T-helper 1 cell treated with Interleukin-12 subunit alpha and Interleukin-12 subunit beta and Interleukin-4 antibody, amounts not matched to agents 30 ng/mL and 1 ng/mL, for 36 hours (primary cell): ENCODE data around the gene VSTM4. TPM values are rescaled to one million over a fixed set of nuclear protein-coding genes. Genes with fewer than 3 reads are reported as not detected.

Experiments used
- intact Hi-C: fragments of 100-400 bp; cut with micrococcal nuclease; formaldehyde crosslinking; loops from one replicate; pipeline ENCODE4 v1.15.1; 2024
- total RNA-seq: library from RNA; stranded (reverse); gene quantifications from 2 replicates; pipeline ENCODE4 v1.2.3, GENCODE V29; 2022

The VSTM4 gene
- total RNA-seq, 1 donor from 2014 or later, result 0.10 TPM

- intact Hi-C loops, result no loop called here
Measured at GRCh38 chr10:49072166-49072885, 43.0 kb downstream of the VSTM4 start.

DNA sequence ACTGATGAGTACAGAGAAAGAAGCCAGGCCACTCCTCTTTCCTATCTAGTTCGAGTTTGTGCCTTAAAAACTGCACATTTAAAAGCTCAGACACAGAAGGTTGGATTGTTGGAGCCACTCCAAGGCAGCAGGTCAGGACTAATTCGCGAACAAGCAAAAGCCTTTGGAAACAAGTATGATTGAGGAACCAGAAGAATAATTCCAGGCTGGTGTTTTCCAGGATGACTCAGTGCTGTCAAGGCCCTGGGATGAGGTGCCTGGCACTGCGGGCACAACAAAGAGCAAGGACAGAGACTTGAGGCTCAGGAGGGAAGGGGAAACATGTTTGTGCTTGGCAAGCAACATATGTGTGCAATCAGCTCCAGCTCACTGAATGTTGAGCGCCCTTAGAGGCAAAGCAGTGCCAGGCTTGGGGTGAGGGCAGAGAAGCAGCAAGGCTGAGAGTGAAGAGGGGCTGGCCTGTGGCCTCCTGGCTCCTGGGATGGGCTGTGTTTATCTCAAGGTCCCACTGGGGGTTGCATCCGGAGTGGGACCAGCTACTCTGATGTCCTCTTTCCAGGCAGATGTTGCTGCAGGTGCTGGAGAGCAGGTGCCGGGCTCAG lies 44.1 kb downstream of the VSTM4 start:
- intact Hi-C loops, result no loop called here

DNA sequence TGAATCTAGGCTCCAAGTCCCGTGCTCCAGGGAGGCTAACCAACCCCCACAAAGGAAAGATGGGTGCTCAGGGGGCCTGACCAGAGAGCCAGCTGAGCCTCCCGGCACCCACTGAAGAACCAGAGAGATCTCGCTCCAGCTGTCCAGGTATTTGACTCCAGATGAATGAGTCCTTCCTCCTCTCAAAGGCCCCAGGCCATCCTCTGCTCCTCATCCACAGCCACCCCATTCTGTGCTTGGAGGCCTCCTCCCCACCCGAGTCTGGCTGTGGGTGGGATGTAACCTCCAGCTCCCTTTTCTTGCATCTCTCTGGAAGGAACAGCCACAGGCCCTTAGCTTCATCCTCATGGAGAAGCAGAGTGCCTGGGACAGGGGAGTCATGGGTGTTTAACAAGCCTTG lies 44.6 kb downstream of the VSTM4 start:
- intact Hi-C loops, result no loop called here

DNA sequence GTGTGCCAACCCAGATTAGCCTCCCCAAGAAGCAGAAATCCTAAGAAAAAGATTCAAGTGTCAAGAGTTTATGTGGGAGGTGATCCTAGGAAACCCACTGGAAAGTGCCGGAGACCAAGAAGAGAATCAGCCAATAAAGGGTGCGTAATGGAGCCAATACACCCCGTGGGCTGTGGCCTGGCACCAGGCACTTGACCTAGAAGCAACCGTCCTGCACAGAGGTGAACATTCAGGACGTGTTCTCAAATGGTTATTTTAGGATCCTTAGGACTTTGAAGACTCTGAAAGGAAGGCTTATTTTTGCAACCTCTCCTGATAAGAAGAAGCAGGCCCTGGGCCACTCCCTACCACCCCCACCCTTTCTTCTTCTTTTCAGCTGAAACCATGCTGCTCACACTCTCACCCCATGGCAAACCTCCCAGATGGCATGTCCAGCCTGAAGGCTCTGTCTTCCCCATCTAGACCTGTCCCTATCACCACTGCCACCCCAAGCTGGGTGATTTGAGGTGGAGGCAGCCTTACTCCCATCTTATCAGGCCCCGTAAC lies 46.6 kb downstream of the VSTM4 start:
- intact Hi-C loops, result no loop called here

- intact Hi-C loops, result no loop called here
Measured at GRCh38 chr10:49068209-49068608, 47.1 kb downstream of the VSTM4 start.

GRCh38 chr10:49066944-49067730 lies 48.2 kb downstream of the VSTM4 start:
- intact Hi-C loops, result no loop called here

GRCh38 chr10:49062229-49062628 lies 53.1 kb downstream of the VSTM4 start:
- intact Hi-C loops, result no loop called here

DNA sequence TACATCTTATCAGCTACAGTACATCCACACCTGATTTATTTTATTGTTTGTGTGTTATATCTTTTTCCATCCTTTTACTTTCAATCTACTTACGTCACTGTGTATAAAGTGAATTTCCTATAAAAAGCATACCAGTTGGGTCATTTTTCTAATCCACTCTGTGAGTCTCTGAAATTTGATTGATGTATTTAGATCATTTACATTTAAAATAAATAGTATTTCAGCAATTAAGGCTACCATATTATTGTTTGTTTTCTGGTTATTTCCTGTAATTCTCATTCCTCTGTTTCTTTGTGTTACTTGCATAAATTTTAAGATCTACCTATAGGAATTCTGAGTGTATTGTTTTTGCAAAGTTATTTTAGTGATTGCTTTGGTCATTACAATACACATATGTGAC lies 53.7 kb downstream of the VSTM4 start:
- intact Hi-C loops, result no loop called here

DNA sequence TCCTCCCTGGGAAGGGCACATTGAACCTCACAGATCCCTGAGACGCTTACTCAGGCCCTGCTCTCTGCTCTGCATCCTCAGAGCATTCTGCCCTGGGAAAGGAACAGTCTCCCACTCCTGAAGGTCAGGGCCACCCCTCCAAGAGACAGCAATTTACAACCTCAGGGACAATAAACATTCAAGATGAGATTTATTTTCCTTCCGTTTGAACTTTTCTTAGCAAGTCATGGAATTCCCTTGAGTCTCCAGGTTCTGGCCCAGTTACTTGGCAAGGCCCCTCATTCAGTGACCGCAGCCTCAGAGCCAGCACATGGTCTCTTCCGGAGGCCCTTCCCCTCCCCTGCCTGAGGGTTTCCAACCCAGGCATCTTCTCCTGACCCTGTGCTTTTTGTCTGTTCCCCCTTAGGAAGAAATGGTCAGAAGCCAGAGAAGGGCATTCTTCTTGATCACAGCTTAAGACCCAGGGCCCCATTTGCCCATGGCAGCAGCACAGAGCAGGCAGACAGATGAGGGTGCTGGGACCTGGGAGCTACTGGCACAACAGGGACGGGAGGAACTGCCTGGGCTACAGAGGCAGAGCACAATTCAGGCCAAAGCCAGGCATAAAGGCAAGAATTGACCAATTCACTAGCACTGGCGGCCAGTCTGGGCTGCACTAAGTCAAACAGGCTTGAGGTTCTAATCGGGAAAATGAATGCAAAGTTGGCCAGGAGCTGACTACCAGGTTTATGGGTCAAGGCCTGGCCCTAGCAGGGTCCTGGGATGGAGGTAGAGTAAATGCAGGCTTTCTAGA lies 56.7 kb downstream of the VSTM4 start:
- intact Hi-C loops, result no loop called here

DNA sequence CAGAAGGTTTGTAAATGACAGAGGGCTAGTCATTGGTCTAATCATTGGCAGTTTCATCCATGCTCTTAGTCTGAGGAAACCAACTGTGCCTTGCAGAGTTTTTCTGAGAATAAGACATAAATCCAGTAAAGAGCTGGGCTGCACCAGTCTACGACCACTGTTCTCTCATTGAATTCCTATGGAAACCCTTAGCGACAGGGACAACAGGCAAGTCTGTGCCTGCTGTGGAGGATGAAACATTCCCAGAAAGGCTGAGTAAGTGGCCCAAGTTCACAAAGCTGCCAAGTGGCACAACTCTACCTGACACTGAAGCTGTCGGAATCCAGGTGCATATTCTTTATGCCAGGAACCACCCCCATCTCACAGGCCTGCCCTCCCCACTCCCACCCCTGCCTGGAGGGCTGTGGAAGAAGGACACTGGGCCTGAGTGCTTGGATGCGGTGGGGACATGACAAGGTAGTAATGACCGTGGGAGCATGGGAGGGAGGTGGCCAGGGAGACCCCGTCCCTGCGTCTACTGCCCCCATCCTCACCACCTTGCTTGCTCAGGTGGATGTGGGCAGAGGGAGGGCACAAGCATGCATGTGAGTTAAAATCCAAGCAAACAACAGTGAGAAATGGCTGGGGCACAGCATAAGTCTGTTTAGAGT lies 58.0 kb downstream of the VSTM4 start:
- intact Hi-C loops, result no loop called here

DNA sequence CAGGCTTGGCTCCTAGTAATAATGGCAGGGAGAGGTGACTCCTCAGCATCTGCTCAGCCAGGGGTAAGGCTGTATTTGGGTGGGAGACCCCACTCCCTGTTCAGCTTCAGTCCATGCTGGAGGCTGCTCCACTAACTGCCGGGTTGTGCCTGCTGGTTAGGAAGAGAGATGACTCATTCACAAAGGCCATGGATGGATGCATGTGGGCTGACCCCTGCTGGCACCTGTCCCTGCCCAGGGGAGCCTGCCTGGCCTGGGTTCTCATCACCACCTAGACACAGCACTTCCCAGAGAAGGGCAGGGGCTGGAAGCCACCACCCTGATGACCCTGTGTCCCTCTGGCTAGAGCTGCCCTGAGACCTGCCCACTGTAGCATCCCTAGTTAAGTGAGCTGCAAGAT lies 59.0 kb downstream of the VSTM4 start:
- intact Hi-C loops, result no loop called here

- intact Hi-C loops, result no loop called here
Measured at GRCh38 chr10:49055221-49055849, 60.0 kb downstream of the VSTM4 start.

DNA sequence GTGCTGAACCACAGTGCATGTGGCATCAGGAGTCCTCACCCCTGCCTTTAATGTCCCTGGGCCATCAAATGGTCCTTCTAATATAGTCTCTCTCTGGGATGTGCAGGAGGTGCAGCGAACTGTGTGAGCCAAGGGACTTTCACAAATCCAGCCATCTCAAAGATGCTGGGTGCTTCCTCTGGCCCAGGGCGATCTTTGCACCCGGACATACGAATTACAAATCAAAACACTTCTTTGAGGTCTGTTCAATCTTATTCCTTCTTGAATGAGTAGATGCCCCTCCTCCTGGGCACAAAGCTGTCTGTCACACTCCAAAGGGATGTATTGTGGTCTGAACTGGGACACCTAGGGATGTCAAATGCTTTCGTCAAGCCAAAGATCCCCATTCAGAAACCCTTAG lies 60.6 kb downstream of the VSTM4 start:
- intact Hi-C loops, result no loop called here

- intact Hi-C loops, result no loop called here
Measured at GRCh38 chr10:49053998-49054692, 61.2 kb downstream of the VSTM4 start.

GRCh38 chr10:49053053-49053997 lies 62.0 kb downstream of the VSTM4 start:
- intact Hi-C loops, result no loop called here

DNA sequence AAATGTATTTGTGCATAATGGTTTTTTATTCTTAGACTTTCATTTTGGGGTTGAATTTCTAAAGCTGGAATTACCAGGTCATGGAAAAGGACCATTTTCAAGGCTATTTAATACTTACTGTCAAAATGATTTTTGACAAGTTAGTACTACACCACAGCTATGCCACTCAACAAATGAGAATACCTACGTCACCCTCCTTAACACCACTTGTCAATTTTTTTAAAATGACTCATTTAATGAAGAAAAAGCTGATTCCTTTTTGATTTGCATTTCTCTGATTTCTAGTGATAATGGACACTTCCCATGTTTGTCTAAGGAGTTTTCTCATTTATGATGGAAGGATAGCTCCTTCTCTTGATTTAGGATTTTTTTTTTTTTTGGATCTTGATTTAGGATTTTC lies 63.3 kb downstream of the VSTM4 start:
- intact Hi-C loops, result no loop called here

DNA sequence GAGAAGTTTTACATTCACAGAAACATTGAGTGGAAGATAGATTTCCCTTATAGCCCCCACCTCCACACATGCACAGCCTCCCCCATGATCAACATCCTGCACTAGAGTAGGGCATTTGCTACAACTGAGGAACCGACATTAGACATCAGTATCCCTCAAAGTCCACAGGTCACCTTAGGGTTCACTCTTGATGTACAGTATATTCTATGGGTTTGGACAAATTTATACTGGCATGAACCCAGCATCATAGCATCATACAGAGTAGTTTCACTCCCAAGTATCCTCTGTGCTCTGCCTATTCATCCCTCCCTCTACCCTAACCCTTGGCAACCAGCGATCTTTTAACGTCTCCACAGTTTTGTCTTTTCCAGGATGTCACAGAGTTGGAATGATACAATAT lies 64.4 kb downstream of the VSTM4 start:
- intact Hi-C loops, result no loop called here

DNA sequence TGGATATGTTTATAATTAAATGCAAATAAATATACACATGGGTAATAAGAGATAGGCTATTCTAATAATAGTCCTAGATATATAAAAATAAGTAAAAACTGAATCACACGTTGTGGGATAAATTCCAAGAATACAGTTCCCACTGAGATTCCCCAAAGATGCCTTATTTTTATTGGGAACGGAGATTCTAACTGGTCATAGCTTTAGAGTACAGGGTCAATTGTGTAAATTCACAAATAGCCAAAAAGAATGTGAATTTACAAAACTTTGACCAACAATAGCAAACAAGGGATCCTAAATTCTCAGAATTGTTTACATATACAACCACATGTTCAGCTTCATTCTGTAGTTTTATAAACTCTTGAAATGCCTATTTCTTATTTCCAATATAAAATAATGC lies 65.0 kb downstream of the VSTM4 start:
- intact Hi-C loops, result no loop called here

GRCh38 chr10:49049660-49050059 lies 65.7 kb downstream of the VSTM4 start:
- intact Hi-C loops, result no loop called here
